UCSD-AML1 (cell line): ENCODE data around the gene MRGPRE.

Experiments used
- DNase-seq: peaks from one replicate; lab custom pipeline; 2025; ENCODE audit not compliant: unreplicated experiment; lab: John Stamatoyannopoulos, UW

Gene MRGPRE

DNA sequence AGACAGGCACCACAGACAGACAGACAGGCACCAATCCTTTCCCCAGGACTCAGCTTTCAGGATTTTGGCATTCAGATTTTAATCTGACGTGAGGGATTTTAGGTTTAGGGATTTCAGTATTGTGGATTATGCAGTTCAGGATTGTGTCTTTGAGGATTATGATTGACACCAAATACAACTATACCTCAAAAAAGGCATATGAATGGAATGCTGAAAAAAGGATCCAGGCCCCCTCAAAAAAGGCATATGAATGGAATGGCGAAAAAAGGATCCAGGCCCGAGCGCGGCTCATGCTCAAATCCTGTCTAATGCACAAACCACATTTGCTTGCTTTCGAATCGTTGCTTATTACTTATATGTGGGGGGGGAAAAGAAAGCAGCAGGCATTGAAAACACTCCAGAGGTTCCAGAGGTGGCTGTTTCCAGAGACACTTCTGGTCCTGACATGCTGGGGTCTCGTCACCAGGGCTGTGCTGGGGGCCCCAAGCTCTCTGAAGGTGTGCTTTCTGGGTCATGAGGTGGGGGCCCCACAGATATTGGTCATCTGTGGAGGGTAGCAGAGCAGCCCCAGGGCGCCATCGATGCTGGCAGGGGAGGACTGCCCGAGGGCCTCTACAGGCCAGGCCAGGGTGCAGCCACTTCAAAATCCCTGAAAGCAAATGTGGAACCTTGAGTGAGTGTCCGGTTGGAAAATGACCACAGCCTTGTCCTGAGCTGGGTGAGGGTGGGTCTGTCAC lies 50.3 kb downstream of the MRGPRE start:
- DNase-seq: no peak

DNA sequence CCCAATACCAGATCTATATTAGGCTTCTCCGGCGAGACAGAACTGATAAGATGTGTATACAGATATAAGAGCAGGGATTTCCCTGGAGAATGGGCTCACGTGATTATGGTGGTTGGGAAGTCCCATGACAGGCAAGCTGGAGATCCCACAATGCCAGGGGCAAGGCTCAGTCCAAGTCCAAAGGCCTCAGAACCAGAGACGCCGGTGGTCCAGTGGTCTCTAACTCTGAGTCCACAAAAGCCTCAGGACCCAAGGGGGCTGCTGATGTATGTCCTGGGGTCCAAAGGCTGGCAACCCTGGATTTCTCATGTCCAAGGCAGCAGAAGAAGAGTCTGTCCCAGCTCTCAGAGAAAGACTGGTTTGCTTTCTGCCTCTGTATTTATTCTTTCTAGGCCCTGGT lies 51.3 kb downstream of the MRGPRE start:
- no peak for DNase-seq

DNA sequence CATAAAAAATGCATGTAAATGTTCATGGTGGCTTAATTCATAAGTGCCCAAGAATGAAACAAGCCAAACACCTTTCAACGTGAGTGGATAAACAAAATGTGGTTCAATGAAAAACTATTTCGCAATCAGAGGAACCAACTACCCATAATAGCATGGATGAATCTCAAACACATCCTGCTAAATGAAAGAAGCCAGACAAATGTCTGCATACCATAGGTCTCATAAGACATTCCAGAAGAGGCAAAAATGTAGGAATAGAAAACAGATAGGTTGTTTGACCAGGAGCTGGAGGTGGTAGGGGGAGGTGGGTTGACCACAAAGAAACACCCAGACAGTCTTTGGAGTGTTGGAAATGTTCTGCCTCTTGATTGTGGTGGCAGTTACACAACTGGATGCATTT lies 53.9 kb downstream of the MRGPRE start:
- DNase-seq: no peak

DNA sequence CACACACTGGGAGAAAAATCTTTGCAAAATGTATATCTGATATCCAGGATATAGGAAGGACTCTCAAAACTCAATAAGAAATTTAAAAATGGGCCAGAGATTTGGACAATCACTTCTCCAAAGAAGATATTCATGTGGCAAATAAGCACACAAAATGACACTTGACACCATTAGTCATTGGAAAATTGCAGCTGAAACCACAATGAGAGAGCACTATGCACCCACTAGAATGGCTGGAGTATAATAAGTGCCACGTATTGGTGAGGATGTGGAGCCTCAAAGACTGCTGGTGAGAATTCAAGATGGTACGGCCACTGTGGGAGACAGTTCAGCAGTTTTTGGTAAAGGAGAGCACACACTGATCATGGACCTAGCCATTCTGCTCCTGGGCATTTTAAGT lies 54.3 kb downstream of the MRGPRE start:
- no peak for DNase-seq
